MM.1S (cell line): ENCODE measurements around the gene DYRK4.

Experiments
- DNase-seq: peaks from one replicate; pipeline ENCODE4 v3.0.0-alpha.2; 2015
- H2AFZ ChIP-seq: fragments of 300-600 bp; sonication (generic); 2 replicates; pipeline ENCODE4 v1.6.0; 2016; ENCODE audit warnings: antibody characterized with exemption, low read length
- H3F3A ChIP-seq: fragments of 300-600 bp; sonication (generic); 2 replicates; pipeline ENCODE4 v1.6.1; 2016; ENCODE audit warnings: mild to moderate bottlenecking, antibody characterized with exemption, low read length, moderate library complexity, mixed read lengths; ENCODE audit not compliant: insufficient read depth
- H3K27ac ChIP-seq: fragments of 300-600 bp; sonication (generic); 2 replicates; pipeline ENCODE4 v1.5.1; 2016; ENCODE audit warnings: mild to moderate bottlenecking, low read length
- H3K27me3 ChIP-seq: fragments of 300-600 bp; sonication (generic); replicated peaks from 2 replicates; pipeline ENCODE4 v1.6.0; 2016; ENCODE audit warnings: low read length; ENCODE audit not compliant: insufficient read depth
- H3K36me3 ChIP-seq: fragments of 300-600 bp; sonication (generic); replicated peaks from 2 replicates; pipeline ENCODE4 v1.6.1; 2016; ENCODE audit warnings: mild to moderate bottlenecking, low read length, mixed read lengths; ENCODE audit not compliant: insufficient read depth
- H3K4me1 ChIP-seq: fragments of 300-600 bp; sonication (generic); 2 replicates; pipeline ENCODE4 v1.6.1; 2016; ENCODE audit warnings: low read length, mixed read lengths
- H3K4me2 ChIP-seq: fragments of 300-600 bp; sonication (generic); 2 replicates; pipeline ENCODE4 v1.6.0; 2016; ENCODE audit warnings: low read depth, low read length
- H3K4me3 ChIP-seq: fragments of 300-600 bp; sonication (generic); 2 replicates; pipeline ENCODE4 v1.5.1; 2016; ENCODE audit warnings: low read length, mixed read lengths
- H3K79me2 ChIP-seq: fragments of 300-600 bp; sonication (generic); 2 replicates; pipeline ENCODE4 v1.6.1; 2016; ENCODE audit warnings: mixed run types, low read length, mixed read lengths
- H3K9ac ChIP-seq: fragments of 300-600 bp; sonication (generic); 2 replicates; pipeline ENCODE4 v1.6.1; 2016; ENCODE audit warnings: low read length, mixed read lengths
- H3K9me2 ChIP-seq: fragments of 300-600 bp; sonication (generic); replicated peaks from 2 replicates; pipeline ENCODE4 v1.6.1; 2016; ENCODE audit warnings: mild to moderate bottlenecking, low read length, mixed read lengths; ENCODE audit not compliant: insufficient read depth
- H3K9me3 ChIP-seq: fragments of 300-600 bp; sonication (generic); replicated peaks from 2 replicates; pipeline ENCODE4 v1.6.1; 2016; ENCODE audit warnings: mild to moderate bottlenecking, low read length, mixed read lengths; ENCODE audit not compliant: insufficient read depth
- H4K20me1 ChIP-seq: fragments of 300-600 bp; sonication (generic); 2 replicates; pipeline ENCODE4 v1.6.1; 2016; ENCODE audit warnings: mild to moderate bottlenecking, low read length, moderate library complexity, mixed read lengths; ENCODE audit not compliant: insufficient read depth
- EZH2 ChIP-seq: fragments of 300-600 bp; sonication (generic); optimal IDR thresholded peaks from 2 replicates; pipeline ENCODE3; 2017; ENCODE audit warnings: low read depth, mild to moderate bottlenecking, antibody characterized with exemption, low read length, mixed read lengths
- EZH2phosphoT487 ChIP-seq: fragments of 300-600 bp; sonication (generic); IDR thresholded peaks from 2 replicates; pipeline ENCODE4 v1.6.1; 2018; ENCODE audit warnings: antibody characterized with exemption, low read length
- TF ChIP-seq, protein P1 (sequence below): fragments of 300-600 bp; sonication (generic); IDR thresholded peaks from 2 replicates; pipeline ENCODE4 v1.5.1; 2016; ENCODE audit warnings: antibody characterized with exemption, low read length, mixed read lengths

Gene DYRK4

DNA sequence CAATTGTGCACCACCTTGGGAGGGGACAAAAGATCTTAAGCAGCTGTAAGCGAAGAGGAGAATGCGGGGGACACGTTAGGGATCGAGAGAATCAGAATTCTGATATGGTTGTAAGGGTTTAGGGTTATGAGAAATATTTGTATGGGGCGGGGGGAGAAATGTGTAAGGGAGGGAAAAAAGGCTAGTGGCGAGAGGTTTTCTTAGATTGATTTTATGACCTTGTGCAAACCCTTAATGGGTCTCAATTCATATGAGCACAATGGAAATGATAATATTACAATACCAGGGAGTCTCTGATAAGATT is 87.3 kb downstream of the DYRK4 start:
- Histone ChIP-seq H3K4me1 (peaks cover 33% of the 10 kb centered on the region), H3K27me3 (no peaks in the 10 kb centered on the region), H3K27ac (peak overlapping the region; percentile 54; the same call in 1 of the 2 replicates), H3K9me3 (no peaks in the 10 kb centered on the region), H3K9ac (peak overlapping the region; percentile 81), H3F3A (peaks cover 18% of the 10 kb centered on the region; the same call in 1 of the 2 replicates), H3K9me2 (no peaks in the 10 kb centered on the region), H3K4me2 (peak overlapping the region; percentile 64), H4K20me1 (no peaks in the 10 kb centered on the region), H3K79me2 (peaks cover 52% of the 10 kb centered on the region), H3K36me3 (0 out of 2 replicates have a peak, but pooled peaks cover 6% of the 10 kb centered on the region), H3K4me3 (peak overlapping the region; percentile 80), H2AFZ (peak overlapping the region; percentile 78)
- no peak for DNase-seq
- no peak for TF ChIP-seq EZH2
- TF ChIP-seq, protein P1, sequence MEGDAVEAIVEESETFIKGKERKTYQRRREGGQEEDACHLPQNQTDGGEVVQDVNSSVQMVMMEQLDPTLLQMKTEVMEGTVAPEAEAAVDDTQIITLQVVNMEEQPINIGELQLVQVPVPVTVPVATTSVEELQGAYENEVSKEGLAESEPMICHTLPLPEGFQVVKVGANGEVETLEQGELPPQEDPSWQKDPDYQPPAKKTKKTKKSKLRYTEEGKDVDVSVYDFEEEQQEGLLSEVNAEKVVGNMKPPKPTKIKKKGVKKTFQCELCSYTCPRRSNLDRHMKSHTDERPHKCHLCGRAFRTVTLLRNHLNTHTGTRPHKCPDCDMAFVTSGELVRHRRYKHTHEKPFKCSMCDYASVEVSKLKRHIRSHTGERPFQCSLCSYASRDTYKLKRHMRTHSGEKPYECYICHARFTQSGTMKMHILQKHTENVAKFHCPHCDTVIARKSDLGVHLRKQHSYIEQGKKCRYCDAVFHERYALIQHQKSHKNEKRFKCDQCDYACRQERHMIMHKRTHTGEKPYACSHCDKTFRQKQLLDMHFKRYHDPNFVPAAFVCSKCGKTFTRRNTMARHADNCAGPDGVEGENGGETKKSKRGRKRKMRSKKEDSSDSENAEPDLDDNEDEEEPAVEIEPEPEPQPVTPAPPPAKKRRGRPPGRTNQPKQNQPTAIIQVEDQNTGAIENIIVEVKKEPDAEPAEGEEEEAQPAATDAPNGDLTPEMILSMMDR, result no peak
- TF ChIP-seq EZH2phosphoT487, result no peak

GRCh38 chr12:4653257-4653656 is 91.2 kb downstream of the DYRK4 start:
- no peaks in the 10 kb centered on the region for H3K9me3 ChIP-seq
- H3K79me2 ChIP-seq, result peaks cover 61% of the 10 kb centered on the region
- H3F3A ChIP-seq, result peaks cover 9% of the 10 kb centered on the region; the same call in 1 of the 2 replicates

GRCh38 chr12:4653691-4654090 is 91.7 kb downstream of the DYRK4 start:
- Histone ChIP-seq H2AFZ (no peak overlapping the region), H3K27me3 (no peaks in the 10 kb centered on the region), H3F3A (0 out of 2 replicates have a peak, but pooled peaks cover 5% of the 10 kb centered on the region), H3K4me1 (peaks cover 29% of the 10 kb centered on the region), H3K27ac (no peak overlapping the region), H3K9me3 (no peaks in the 10 kb centered on the region), H3K9ac (no peak overlapping the region), H3K4me3 (no peak overlapping the region), H3K79me2 (peaks cover 61% of the 10 kb centered on the region), H3K9me2 (no peaks in the 10 kb centered on the region), H3K4me2 (no peak overlapping the region), H3K36me3 (peaks cover 14% of the 10 kb centered on the region; the same call in 1 of the 2 replicates), H4K20me1 (no peaks in the 10 kb centered on the region)
- DNase-seq, result no peak
- TF ChIP-seq, protein P1, result no peak
- TF ChIP-seq EZH2phosphoT487 (no peak), EZH2 (no peak)

More at GRCh38 chr12:4653257-4653656, 91.2 kb downstream of the DYRK4 start:
- TF ChIP-seq EZH2phosphoT487, result no peak
- no peak for TF ChIP-seq EZH2
- TF ChIP-seq, protein P1, result no peak
- Histone ChIP-seq H3K27me3 (no peaks in the 10 kb centered on the region), H3K36me3 (peaks cover 14% of the 10 kb centered on the region; the same call in 1 of the 2 replicates), H3K4me3 (no peak overlapping the region), H3K9ac (no peak overlapping the region), H3K9me2 (no peaks in the 10 kb centered on the region), H2AFZ (no peak overlapping the region), H3K27ac (no peak overlapping the region), H3K4me1 (peaks cover 29% of the 10 kb centered on the region), H3K4me2 (no peak overlapping the region), H4K20me1 (no peaks in the 10 kb centered on the region)
- no peak for DNase-seq
